Natural killer cell (primary cell): Measurements from ENCODE around the gene ZEB2. TPM values are rescaled to one million over a fixed set of nuclear protein-coding genes. Genes with fewer than 3 reads are reported as not detected.
A peak's percentile ranks its signal among the peaks of the same experiment; 100 is the strongest.

Experiments
- ATAC-seq, 3 donors: fragments of 150-1000 bp in 2 of 3; fragments of 200-7000 bp in 1 of 3; cut with Tn5 transposase; 1 replicate in 1 of 3; 2 replicates in 2 of 3; pipeline ENCODE4 v1.10.0; 2021; ENCODE audit warnings: mild to moderate bottlenecking in 2 of 3, moderate library complexity in 2 of 3
- DNase-seq, 2 donors: peaks; one replicate each; pipeline versions ENCODE4 v3.0.0 to v3.0.0-alpha.2; 2013 to 2021; ENCODE audit warnings: mixed read lengths in 1 of 2
- H3K27ac ChIP-seq: one replicate; pipeline ENCODE4 v1.5.1; 2013; ENCODE audit warnings: mild to moderate bottlenecking, low read length
- H3K27me3 ChIP-seq: one replicate; pipeline ENCODE4 v1.6.1; 2013; ENCODE audit warnings: low read length; ENCODE audit not compliant: control insufficient read depth, insufficient read depth
- H3K36me3 ChIP-seq: one replicate; pipeline ENCODE4 v1.6.1; 2013; ENCODE audit warnings: low read length; ENCODE audit not compliant: control insufficient read depth, insufficient read depth
- H3K4me1 ChIP-seq: one replicate; pipeline ENCODE4 v1.6.1; 2013; ENCODE audit warnings: low read length; ENCODE audit not compliant: control insufficient read depth, insufficient read depth
- H3K4me3 ChIP-seq: one replicate; pipeline ENCODE4 v1.5.1; 2013; ENCODE audit warnings: low read length
- H3K9me3 ChIP-seq: one replicate; pipeline ENCODE4 v1.6.1; 2013; ENCODE audit warnings: low read length; ENCODE audit not compliant: control insufficient read depth, insufficient read depth
- H3K27ac Mint-ChIP-seq, 2 donors: one replicate each; pipeline ENCODE4 v1.8.0; 2022; ENCODE audit warnings: mild to moderate bottlenecking in 2 of 2, mixed read lengths in 2 of 2, moderate library complexity in 1 of 2
- H3K27me3 Mint-ChIP-seq, 2 donors: one replicate each; pipeline ENCODE4 v1.8.0; 2022; ENCODE audit warnings: low read depth in 2 of 2, mixed read lengths in 2 of 2
- H3K36me3 Mint-ChIP-seq: one replicate; pipeline ENCODE4 v1.8.0; 2022; ENCODE audit warnings: mixed read lengths
- H3K4me1 Mint-ChIP-seq, 2 donors: one replicate each; pipeline ENCODE4 v1.8.0; 2022; ENCODE audit warnings: mixed read lengths in 2 of 2
- H3K4me3 Mint-ChIP-seq: one replicate; pipeline ENCODE4 v1.8.0; 2022; ENCODE audit warnings: mild to moderate bottlenecking, moderate library complexity, mixed read lengths
- H3K9me3 Mint-ChIP-seq, 2 donors: one replicate each; pipeline ENCODE4 v1.8.0; 2022; ENCODE audit warnings: mixed read lengths in 2 of 2
- CTCF ChIP-seq: fragments of 200-600 bp; IDR thresholded peaks from one replicate; pipeline ENCODE4 v1.8.0; 2022; ENCODE audit warnings: antibody characterized with exemption
- WGBS: methylation state at CpG from one replicate; pipeline ENCODE4 v1.1.7; 2013; ENCODE audit warnings: missing lambda C conversion rate; ENCODE audit not compliant: insufficient coverage; 5-methylcytosine and 5-hydroxymethylcytosine counted together
- intact Hi-C: fragments of 100-400 bp; cut with micrococcal nuclease; formaldehyde crosslinking; loops from one replicate; pipeline ENCODE4 v1.14.2; 2022
- total RNA-seq, 4 donors: library from RNA; stranded (reverse); fragments of 120-200 nt in 1 of 4; gene quantifications; one replicate each; pipeline versions ENCODE4 v1.2.3 to v1.2.4, GENCODE V29; 2013 to 2022

Gene ZEB2
- total RNA-seq, 3 donors from 2014 or later (not counting 1 experiment from before 2014, with no cell fraction given), result 718 to 1,143 (median 944) TPM

DNA sequence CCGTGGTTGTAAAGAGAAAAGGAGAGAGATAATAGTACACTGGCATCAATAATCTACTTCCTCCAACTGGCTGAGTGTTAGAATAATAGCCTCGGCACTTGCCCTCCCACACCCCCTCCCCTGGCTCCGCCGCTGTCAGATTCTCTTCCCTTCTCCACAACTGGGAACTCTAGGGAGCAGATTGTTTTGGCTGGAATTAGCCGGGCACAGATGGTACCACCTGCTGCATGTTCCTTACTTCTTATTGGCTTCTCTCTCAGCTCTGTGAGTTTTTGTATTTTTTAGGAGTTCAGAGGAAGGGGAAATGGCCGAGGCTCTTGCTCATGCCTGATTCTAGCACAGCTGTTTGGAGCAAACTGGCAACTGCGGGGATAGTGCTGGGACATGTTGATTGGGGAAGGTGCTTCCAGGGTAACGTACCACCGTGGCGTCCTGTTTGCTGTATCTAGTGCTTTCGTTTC lies 140.0 kb downstream of the ZEB2 start:
- WGBS, result 51% methylated on average over 10 of the region's 11 CpGs
- no peak overlapping the region for H3K27ac Mint-ChIP-seq
- H3K9me3 Mint-ChIP-seq, result no peaks in the 10 kb centered on the region
- H3K27me3 ChIP-seq, result no peaks in the 10 kb centered on the region
- H3K9me3 ChIP-seq, result no peaks in the 10 kb centered on the region
- H3K36me3 Mint-ChIP-seq, result no peaks in the 10 kb centered on the region
- no peak for TF ChIP-seq CTCF
- peaks cover 10% of the 10 kb centered on the region for H3K4me1 ChIP-seq
- H3K27me3 Mint-ChIP-seq, result no peaks in the 10 kb centered on the region
- peaks cover 53 to 66% of the 10 kb centered on the region in 2 donors for H3K4me1 Mint-ChIP-seq
- H3K4me3 Mint-ChIP-seq, result peak overlapping the region; percentile 45
- no peak for DNase-seq
- no peak overlapping the region for H3K27ac ChIP-seq
- no peaks in the 10 kb centered on the region for H3K36me3 ChIP-seq
- no peak for ATAC-seq
- H3K4me3 ChIP-seq, result no peak overlapping the region
- intact Hi-C loops, result loop anchor here (5.0 kb wide), 1 partner anchor 127 kb away; no protein-coding TSS in a partner anchor

- H3K36me3 Mint-ChIP-seq, result no peaks in the 10 kb centered on the region
- ATAC-seq (no peak), DNase-seq (no peak)
- Histone ChIP-seq H3K27ac (no peak overlapping the region), H3K9me3 (no peaks in the 10 kb centered on the region), H3K27me3 (no peaks in the 10 kb centered on the region), H3K36me3 (no peaks in the 10 kb centered on the region), H3K4me3 (no peak overlapping the region), H3K4me1 (peaks cover 10% of the 10 kb centered on the region)
- peaks cover 49 to 58% of the 10 kb centered on the region in 2 donors for H3K4me1 Mint-ChIP-seq
- no peaks in the 10 kb centered on the region for H3K9me3 Mint-ChIP-seq
- no peak for TF ChIP-seq CTCF
- intact Hi-C loops, result no loop called here
- no peak overlapping the region for H3K4me3 Mint-ChIP-seq
- no peak overlapping the region for H3K27ac Mint-ChIP-seq
- 97% methylated on average over 5 of the region's 5 CpGs for WGBS
- H3K27me3 Mint-ChIP-seq, result peaks cover 0 to 6% of the 10 kb centered on the region in 2 donors
These were observed 141.4 kb downstream of the ZEB2 start for GRCh38 chr2:144378551-144378950.

DNA sequence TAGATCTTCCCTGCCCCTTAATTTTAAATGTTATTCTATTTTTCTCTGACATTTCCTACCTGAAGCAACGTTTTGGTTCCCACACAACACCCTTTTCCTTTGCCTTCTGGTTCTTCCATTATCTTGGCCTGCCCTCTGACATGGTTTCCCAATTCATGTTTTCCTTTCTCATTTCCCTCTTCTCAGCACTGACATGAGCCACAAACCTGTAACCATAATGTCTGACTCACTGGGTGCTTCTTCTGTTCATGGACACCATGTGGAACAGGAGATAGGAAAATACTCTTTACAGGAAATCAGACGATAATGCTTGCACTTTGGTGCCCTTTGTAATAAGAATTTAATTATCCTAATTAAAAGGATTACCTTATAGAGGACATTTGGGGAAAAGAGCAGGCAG lies 142.0 kb downstream of the ZEB2 start:
- Histone ChIP-seq H3K27me3 (no peaks in the 10 kb centered on the region), H3K36me3 (no peaks in the 10 kb centered on the region), H3K4me3 (no peak overlapping the region), H3K4me1 (peaks cover 10% of the 10 kb centered on the region), H3K9me3 (no peaks in the 10 kb centered on the region), H3K27ac (no peak overlapping the region)
- peaks cover 0 to 11% of the 10 kb centered on the region in 2 donors for H3K27me3 Mint-ChIP-seq
- intact Hi-C loops, result no loop called here
- H3K36me3 Mint-ChIP-seq, result no peaks in the 10 kb centered on the region
- no peaks in the 10 kb centered on the region for H3K9me3 Mint-ChIP-seq
- 62% methylated on average over 1 of the region's 2 CpGs for WGBS
- no peak overlapping the region for H3K27ac Mint-ChIP-seq
- DNase-seq (no peak), ATAC-seq (no peak)
- TF ChIP-seq CTCF, result no peak
- H3K4me3 Mint-ChIP-seq, result no peak overlapping the region
- peaks cover 42 to 52% of the 10 kb centered on the region in 2 donors for H3K4me1 Mint-ChIP-seq

DNA sequence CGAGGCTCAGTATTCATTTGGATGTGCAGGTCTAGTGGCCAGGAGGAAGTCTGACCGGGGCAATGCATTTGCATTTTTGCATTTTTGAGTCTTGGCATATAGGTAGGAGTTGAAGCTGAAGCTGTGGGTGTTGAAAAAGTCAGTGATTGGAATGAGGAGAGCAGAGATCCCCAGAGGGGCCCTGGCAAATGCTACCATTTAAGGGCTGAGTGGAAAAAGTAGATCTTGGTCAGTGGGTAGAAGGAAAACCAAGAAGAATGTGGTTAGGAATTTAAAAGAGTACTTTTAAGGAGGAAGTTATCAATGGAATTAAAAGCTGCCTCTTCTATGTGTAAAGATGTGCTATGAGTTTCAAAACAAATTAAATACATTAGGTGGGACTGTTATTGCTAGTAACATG lies 143.0 kb downstream of the ZEB2 start:
- Histone ChIP-seq H3K4me1 (peaks cover 10% of the 10 kb centered on the region), H3K27ac (no peak overlapping the region), H3K9me3 (no peaks in the 10 kb centered on the region), H3K36me3 (no peaks in the 10 kb centered on the region), H3K4me3 (no peak overlapping the region), H3K27me3 (no peaks in the 10 kb centered on the region)
- H3K27me3 Mint-ChIP-seq, result peaks cover 0 to 11% of the 10 kb centered on the region in 2 donors
- intact Hi-C loops, result no loop called here
- 81% methylated on average over 2 of the region's 2 CpGs for WGBS
- no peak for DNase-seq
- H3K4me1 Mint-ChIP-seq, result peaks cover 33 to 42% of the 10 kb centered on the region in 2 donors
- ATAC-seq, result no peak
- no peaks in the 10 kb centered on the region for H3K9me3 Mint-ChIP-seq
- TF ChIP-seq CTCF, result no peak
- H3K4me3 Mint-ChIP-seq, result no peak overlapping the region
- H3K36me3 Mint-ChIP-seq, result no peaks in the 10 kb centered on the region
- H3K27ac Mint-ChIP-seq, result no peak overlapping the region
